ENCODE measurements around the gene SND1.

The SND1 gene

GRCh38 chr7:127807340-127807739, 155.3 kb downstream of the SND1 start:
- peaks cover 12% of the 10 kb centered on the region for H3K36me3 ChIP-seq (replicated peaks; ENCODE audit: insufficient read depth, low read length)
- H3K27ac ChIP-seq (ENCODE audit: low read length), result no peak overlapping the region
- no peak overlapping the region for H2AFZ ChIP-seq (ENCODE audit: low read length)
- no peaks in the 10 kb centered on the region for H3K9me2 ChIP-seq (replicated peaks; ENCODE audit: insufficient read depth, low read length)
- peaks cover 99% of the 10 kb centered on the region for H3K79me2 ChIP-seq (ENCODE audit: low read length)
- 0 out of 2 replicates have a peak, but pooled peaks cover 3% of the 10 kb centered on the region for H3F3A ChIP-seq (ENCODE audit: insufficient read depth, low read length)
- TF ChIP-seq EZH2 (optimal IDR thresholded peaks at IDR 0.05; ENCODE audit: low read depth, low read length) (no peak), EZH2phosphoT487 (IDR thresholded peaks at IDR 0.05; ENCODE audit: low read length) (no peak), CTCF (IDR thresholded peaks at IDR 0.05; ENCODE audit: low read length) (no peak)
- no peak overlapping the region for H3K4me3 ChIP-seq (ENCODE audit: low read length)
- no peak for DNase-seq
- H3K4me2 ChIP-seq (ENCODE audit: low read depth, low read length), result no peak overlapping the region
- H4K20me1 ChIP-seq (ENCODE audit: insufficient read depth, low read length), result peaks cover 33% of the 10 kb centered on the region
- H3K4me1 ChIP-seq (ENCODE audit: low read length), result 0 out of 2 replicates have a peak, but pooled peaks cover 7% of the 10 kb centered on the region
- H3K27me3 ChIP-seq (replicated peaks; ENCODE audit: insufficient read depth, low read length), result no peaks in the 10 kb centered on the region
- H3K9me3 ChIP-seq (replicated peaks; ENCODE audit: insufficient read depth, low read length), result no peaks in the 10 kb centered on the region
- no peak overlapping the region for H3K9ac ChIP-seq (ENCODE audit: low read length)

DNA sequence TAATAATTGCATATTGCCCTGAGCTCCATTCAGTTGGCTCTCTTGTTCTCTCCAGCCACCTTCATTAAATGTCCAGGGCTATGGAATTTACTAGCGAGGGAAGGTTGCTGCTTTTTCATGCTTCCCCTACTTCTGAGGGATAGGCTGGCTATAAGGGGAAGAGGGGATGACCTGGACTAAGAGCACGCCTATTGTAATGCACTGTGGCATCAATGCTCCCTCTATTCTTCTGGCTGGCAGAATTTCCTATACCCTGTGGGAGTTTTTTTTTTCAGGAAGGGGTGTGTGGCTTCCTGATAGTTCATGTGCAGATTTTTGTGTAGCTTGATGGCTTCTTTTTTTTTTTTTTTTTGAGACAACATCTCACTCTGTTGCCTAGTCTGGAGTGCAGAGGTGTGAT, 155.8 kb downstream of the SND1 start:
- Histone ChIP-seq H4K20me1 (ENCODE audit: insufficient read depth, low read length) (peaks cover 38% of the 10 kb centered on the region), H3K79me2 (ENCODE audit: low read length) (peaks cover 99% of the 10 kb centered on the region), H3K4me2 (ENCODE audit: low read depth, low read length) (no peak overlapping the region), H3K27ac (ENCODE audit: low read length) (no peak overlapping the region), H2AFZ (ENCODE audit: low read length) (no peak overlapping the region), H3K9me2 (replicated peaks; ENCODE audit: insufficient read depth, low read length) (no peaks in the 10 kb centered on the region), H3K4me1 (ENCODE audit: low read length) (0 out of 2 replicates have a peak, but pooled peaks cover 7% of the 10 kb centered on the region), H3F3A (ENCODE audit: insufficient read depth, low read length) (0 out of 2 replicates have a peak, but pooled peaks cover 3% of the 10 kb centered on the region), H3K36me3 (replicated peaks; ENCODE audit: insufficient read depth, low read length) (peaks cover 14% of the 10 kb centered on the region), H3K9me3 (replicated peaks; ENCODE audit: insufficient read depth, low read length) (no peaks in the 10 kb centered on the region), H3K27me3 (replicated peaks; ENCODE audit: insufficient read depth, low read length) (no peaks in the 10 kb centered on the region), H3K4me3 (ENCODE audit: low read length) (no peak overlapping the region), H3K9ac (ENCODE audit: low read length) (no peak overlapping the region)
- no peak for TF ChIP-seq EZH2 (optimal IDR thresholded peaks at IDR 0.05; ENCODE audit: low read depth, low read length)
- no peak for TF ChIP-seq EZH2phosphoT487 (IDR thresholded peaks at IDR 0.05; ENCODE audit: low read length)
- no peak for TF ChIP-seq CTCF (IDR thresholded peaks at IDR 0.05; ENCODE audit: low read length)
- DNase-seq, result no peak

DNA sequence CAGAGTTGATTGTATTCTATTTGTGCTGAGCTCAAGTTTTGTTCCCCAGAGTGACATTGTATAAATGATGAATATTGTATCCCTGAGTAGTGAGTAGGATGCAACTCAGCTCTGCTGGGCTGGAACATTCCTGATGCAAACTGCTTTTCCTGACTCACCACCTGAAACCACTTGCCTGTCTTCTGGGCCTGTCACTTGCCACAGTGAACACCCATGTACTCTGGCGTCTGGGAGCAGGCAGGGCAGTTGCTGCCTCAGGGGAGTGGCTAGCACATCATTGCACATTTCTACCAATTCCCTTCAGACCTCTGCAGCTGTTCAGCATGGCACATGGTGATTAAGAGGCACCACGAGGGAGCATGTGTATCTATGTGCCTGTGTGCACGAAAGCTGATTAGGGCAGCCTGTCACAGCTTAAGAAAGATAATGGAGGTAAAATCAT, 157.3 kb downstream of the SND1 start:
- Histone ChIP-seq H3K9ac (ENCODE audit: low read length) (no peak overlapping the region), H3K9me2 (replicated peaks; ENCODE audit: insufficient read depth, low read length) (no peaks in the 10 kb centered on the region), H3K27me3 (replicated peaks; ENCODE audit: insufficient read depth, low read length) (no peaks in the 10 kb centered on the region), H3K27ac (ENCODE audit: low read length) (no peak overlapping the region), H3K4me1 (ENCODE audit: low read length) (0 out of 2 replicates have a peak, but pooled peaks cover 7% of the 10 kb centered on the region), H3F3A (ENCODE audit: insufficient read depth, low read length) (0 out of 2 replicates have a peak, but pooled peaks cover 3% of the 10 kb centered on the region), H3K4me2 (ENCODE audit: low read depth, low read length) (no peak overlapping the region), H4K20me1 (ENCODE audit: insufficient read depth, low read length) (peaks cover 51% of the 10 kb centered on the region), H3K36me3 (replicated peaks; ENCODE audit: insufficient read depth, low read length) (peaks cover 14% of the 10 kb centered on the region), H2AFZ (ENCODE audit: low read length) (no peak overlapping the region), H3K9me3 (replicated peaks; ENCODE audit: insufficient read depth, low read length) (no peaks in the 10 kb centered on the region), H3K4me3 (ENCODE audit: low read length) (no peak overlapping the region), H3K79me2 (ENCODE audit: low read length) (peaks cover 100% of the 10 kb centered on the region)
- no peak for DNase-seq
- no peak for TF ChIP-seq CTCF (IDR thresholded peaks at IDR 0.05; ENCODE audit: low read length)
- TF ChIP-seq EZH2 (optimal IDR thresholded peaks at IDR 0.05; ENCODE audit: low read depth, low read length), result no peak
- TF ChIP-seq EZH2phosphoT487 (IDR thresholded peaks at IDR 0.05; ENCODE audit: low read length), result no peak

Data from MM.1S (cell line).